Vagina (tissue), 2 donors: Measurements from ENCODE around the gene GUCY1A1. TPM values are rescaled to one million over a fixed set of nuclear protein-coding genes. Genes with fewer than 3 reads are reported as not detected.

Source experiments
- DNase-seq, 2 donors: peaks; one replicate each; pipeline ENCODE4 v3.0.0-alpha.2; 2017; ENCODE audit errors: extremely low spot score in 2 of 2
- H3K27ac ChIP-seq: fragments of 200-600 bp; sonication (generic); one replicate; pipeline ENCODE4 v1.5.1; 2019
- H3K27me3 ChIP-seq: fragments of 200-600 bp; sonication (generic); one replicate; pipeline ENCODE4 v1.5.1; 2019
- H3K36me3 ChIP-seq, 2 donors: fragments of 200-600 bp; sonication (generic); one replicate each; pipeline ENCODE4 v1.5.1; 2017 to 2019
- H3K4me1 ChIP-seq: fragments of 200-600 bp; sonication (generic); one replicate; pipeline ENCODE4 v1.5.1; 2019
- H3K4me3 ChIP-seq, 2 donors: fragments of 200-600 bp; sonication (generic); 1 replicate in 1 of 2; 2 replicates in 1 of 2; pipeline ENCODE4 v1.5.1; 2016 to 2019
- H3K9me3 ChIP-seq: fragments of 200-600 bp; sonication (generic); one replicate; pipeline ENCODE4 v1.5.1; 2019
- CTCF ChIP-seq, 3 experiments: fragments of 450-650 bp in 2 of 3; fragments of 200-600 bp in 1 of 3; sonication (generic) in 1 of 3; IDR thresholded peaks; one replicate each; pipeline ENCODE4 v1.5.1; 2017 to 2019; ENCODE audit warnings: antibody characterized with exemption in 3 of 3, mild to moderate bottlenecking in 2 of 3, moderate library complexity in 2 of 3
- POLR2A ChIP-seq, 2 donors: fragments of 450-650 bp; IDR thresholded peaks; one replicate each; pipeline ENCODE4 v1.6.1; 2017; ENCODE audit warnings: antibody characterized with exemption in 2 of 2, mild to moderate bottlenecking in 2 of 2, moderate library complexity in 2 of 2
- POLR2AphosphoS5 ChIP-seq, 2 donors: sonication (generic); formaldehyde crosslinking; IDR thresholded peaks; one replicate each; pipeline ENCODE4 v1.9.0; 2017; ENCODE audit warnings: antibody characterized with exemption in 2 of 2, mild to moderate bottlenecking in 2 of 2, low read depth in 1 of 2; ENCODE audit not compliant: insufficient read depth in 1 of 2
- intact Hi-C: fragments of 100-400 bp; cut with DNase I; formaldehyde crosslinking; loops from one replicate; pipeline ENCODE4 v1.15.1; 2023
- total RNA-seq: library from RNA; depleted of rRNA; stranded (reverse); fragments of >200 nt; gene quantifications from one replicate; pipeline ENCODE4 v1.2.3, GENCODE V29; 2016

The GUCY1A1 gene
- total RNA-seq, 1 donor from 2014 or later, result 21.6 TPM

GRCh38 chr4:155734065-155734464 lies 67.4 kb downstream of the GUCY1A1 start:
- Histone ChIP-seq H3K4me3 (no peak overlapping the region), H3K27ac (no peak overlapping the region), H3K4me1 (no peaks in the 10 kb centered on the region), H3K27me3 (no peaks in the 10 kb centered on the region), H3K36me3 (no peaks in the 10 kb centered on the region), H3K9me3 (no peaks in the 10 kb centered on the region)
- no peak for DNase-seq
- TF ChIP-seq CTCF (IDR thresholded peaks at IDR 0.05) (no peak), POLR2AphosphoS5 (IDR thresholded peaks at IDR 0.05; ENCODE audit: insufficient read depth in 1 of 2, low read depth in 1 of 2) (no peak), POLR2A (IDR thresholded peaks at IDR 0.05) (no peak)
- intact Hi-C loops, result no loop called here

- Histone ChIP-seq H3K36me3 (no peaks in the 10 kb centered on the region), H3K27ac (no peak overlapping the region), H3K27me3 (no peaks in the 10 kb centered on the region), H3K9me3 (no peaks in the 10 kb centered on the region), H3K4me3 (no peak overlapping the region), H3K4me1 (no peaks in the 10 kb centered on the region)
- intact Hi-C loops, result no loop called here
- DNase-seq, result no peak
- TF ChIP-seq POLR2A (IDR thresholded peaks at IDR 0.05), result no peak
- no peak for TF ChIP-seq POLR2AphosphoS5 (IDR thresholded peaks at IDR 0.05; ENCODE audit: insufficient read depth in 1 of 2, low read depth in 1 of 2)
- TF ChIP-seq CTCF (IDR thresholded peaks at IDR 0.05), result no peak
Observed at GRCh38 chr4:155734951-155735350, 68.3 kb downstream of the GUCY1A1 start.

GRCh38 chr4:155735496-155735895 lies 68.8 kb downstream of the GUCY1A1 start:
- Histone ChIP-seq H3K27ac (no peak overlapping the region), H3K27me3 (no peaks in the 10 kb centered on the region), H3K9me3 (no peaks in the 10 kb centered on the region), H3K36me3 (no peaks in the 10 kb centered on the region), H3K4me1 (no peaks in the 10 kb centered on the region), H3K4me3 (no peak overlapping the region)
- intact Hi-C loops, result no loop called here
- no peak for DNase-seq
- no peak for TF ChIP-seq POLR2AphosphoS5 (IDR thresholded peaks at IDR 0.05; ENCODE audit: insufficient read depth in 1 of 2, low read depth in 1 of 2)
- TF ChIP-seq POLR2A (IDR thresholded peaks at IDR 0.05), result no peak
- no peak for TF ChIP-seq CTCF (IDR thresholded peaks at IDR 0.05)

- intact Hi-C loops, result no loop called here
- H3K36me3 ChIP-seq, result no peaks in the 10 kb centered on the region
- no peak overlapping the region for H3K27ac ChIP-seq
- DNase-seq, result no peak
- no peaks in the 10 kb centered on the region for H3K27me3 ChIP-seq
- no peaks in the 10 kb centered on the region for H3K9me3 ChIP-seq
- H3K4me3 ChIP-seq, result no peak overlapping the region
- no peaks in the 10 kb centered on the region for H3K4me1 ChIP-seq
- TF ChIP-seq POLR2AphosphoS5 (IDR thresholded peaks at IDR 0.05; ENCODE audit: insufficient read depth in 1 of 2, low read depth in 1 of 2), result no peak
- TF ChIP-seq POLR2A (IDR thresholded peaks at IDR 0.05), result no peak
- TF ChIP-seq CTCF (IDR thresholded peaks at IDR 0.05), result no peak
Observed at GRCh38 chr4:155738548-155738947, 71.9 kb downstream of the GUCY1A1 start.

- no peak overlapping the region for H3K27ac ChIP-seq
- intact Hi-C loops, result no loop called here
- H3K36me3 ChIP-seq, result no peaks in the 10 kb centered on the region
- no peaks in the 10 kb centered on the region for H3K4me1 ChIP-seq
- no peaks in the 10 kb centered on the region for H3K9me3 ChIP-seq
- no peak overlapping the region for H3K4me3 ChIP-seq
- TF ChIP-seq CTCF (IDR thresholded peaks at IDR 0.05) (no peak), POLR2AphosphoS5 (IDR thresholded peaks at IDR 0.05; ENCODE audit: insufficient read depth in 1 of 2, low read depth in 1 of 2) (no peak), POLR2A (IDR thresholded peaks at IDR 0.05) (no peak)
- H3K27me3 ChIP-seq, result no peaks in the 10 kb centered on the region
- no peak for DNase-seq
Observed at GRCh38 chr4:155741546-155741945, 74.9 kb downstream of the GUCY1A1 start.
